Calu3 (cell line): ENCODE data around the gene NEK6. TPM values are rescaled to one million over a fixed set of nuclear protein-coding genes. Genes with fewer than 3 reads are reported as not detected.

Source experiments
- BruUV-seq: library from RNA; stranded (reverse); fragments of 400-500 nt; replicated peaks from 2 replicates; lab custom pipeline; 2021; lab: Mats Ljungman, UMichigan
- CTCF ChIA-PET: fragments of 300-600 bp; sonication (Branson Sonifier 250); formaldehyde crosslinking; loops from one replicate; lab custom pipeline; 2022; ENCODE audit warnings: antibody characterized with exemption; lab: Charles Lee
- DNase-seq: peaks from one replicate; pipeline ENCODE4 v3.0.0; 2022
- H3K27ac Mint-ChIP-seq: one replicate; pipeline ENCODE4 v1.8.0; 2022; ENCODE audit warnings: mixed read lengths; ENCODE audit not compliant: unreplicated experiment
- H3K27me3 Mint-ChIP-seq: one replicate; pipeline ENCODE4 v1.8.0; 2022; ENCODE audit warnings: mixed read lengths; ENCODE audit not compliant: unreplicated experiment
- H3K36me3 Mint-ChIP-seq: one replicate; pipeline ENCODE4 v1.8.0; 2022; ENCODE audit warnings: mild to moderate bottlenecking, moderate library complexity, mixed read lengths; ENCODE audit not compliant: insufficient read depth, unreplicated experiment
- H3K4me1 Mint-ChIP-seq: one replicate; pipeline ENCODE4 v1.8.0; 2022; ENCODE audit warnings: mild to moderate bottlenecking, low read depth, mixed read lengths; ENCODE audit not compliant: unreplicated experiment
- H3K4me3 Mint-ChIP-seq: one replicate; pipeline ENCODE4 v1.8.0; 2022; ENCODE audit warnings: mild to moderate bottlenecking, low read depth, moderate library complexity, mixed read lengths; ENCODE audit not compliant: unreplicated experiment
- H3K9me3 Mint-ChIP-seq: one replicate; pipeline ENCODE4 v1.8.0; 2022; ENCODE audit warnings: low read depth, mixed read lengths; ENCODE audit not compliant: unreplicated experiment
- CTCF ChIP-seq: fragments of 200-600 bp; IDR thresholded peaks from one replicate; pipeline ENCODE4 v1.8.0; 2022; ENCODE audit warnings: antibody characterized with exemption; ENCODE audit not compliant: unreplicated experiment
- intact Hi-C: fragments of 100-400 bp; cut with micrococcal nuclease; formaldehyde crosslinking; loops from one replicate; pipeline ENCODE4 v1.10.0; 2022; ENCODE audit not compliant: unreplicated experiment
- total RNA-seq: library from RNA; stranded (reverse); gene quantifications from 2 replicates; pipeline ENCODE4 v1.2.3, GENCODE V29; 2022

NEK6 gene
- total RNA-seq, 1 experiment from 2014 or later, result 43.0 TPM

GRCh38 chr9:124321935-124322334 is 64.2 kb downstream of the NEK6 start:
- Mint-ChIP-seq H3K9me3 (no peaks in the 10 kb centered on the region), H3K27ac (no peak overlapping the region), H3K4me1 (no peaks in the 10 kb centered on the region), H3K27me3 (no peaks in the 10 kb centered on the region), H3K36me3 (peaks cover 11% of the 10 kb centered on the region), H3K4me3 (no peak overlapping the region)
- CTCF ChIA-PET, result interaction anchor here (0.6 kb wide), 1 partner anchor 44 kb away, joined by 3 read pairs; no protein-coding TSS in a partner anchor
- TF ChIP-seq CTCF, result no peak
- no peak for DNase-seq
- no TSS peak for BruUV-seq
- intact Hi-C loops, result loop anchor here (5.0 kb wide), 1 partner anchor 195 kb away; no protein-coding TSS in a partner anchor

GRCh38 chr9:124322618-124323432 is 65.1 kb downstream of the NEK6 start:
- Mint-ChIP-seq H3K4me1 (no peaks in the 10 kb centered on the region), H3K9me3 (no peaks in the 10 kb centered on the region), H3K27ac (no peak overlapping the region), H3K27me3 (no peaks in the 10 kb centered on the region), H3K36me3 (peaks cover 12% of the 10 kb centered on the region), H3K4me3 (no peak overlapping the region)
- CTCF ChIA-PET, result no interaction called here
- BruUV-seq, result no TSS peak
- TF ChIP-seq CTCF, result no peak
- no peak for DNase-seq
- intact Hi-C loops, result loop anchor here (5.0 kb wide), 1 partner anchor 196 kb away; no protein-coding TSS in a partner anchor

GRCh38 chr9:124323904-124324303 is 66.2 kb downstream of the NEK6 start:
- no TSS peak for BruUV-seq
- DNase-seq, result no peak
- TF ChIP-seq CTCF, result no peak
- intact Hi-C loops, result loop anchor here (5.0 kb wide), 1 partner anchor 197 kb away; no protein-coding TSS in a partner anchor
- CTCF ChIA-PET, result no interaction called here
- Mint-ChIP-seq H3K27ac (no peak overlapping the region), H3K4me1 (no peaks in the 10 kb centered on the region), H3K27me3 (no peaks in the 10 kb centered on the region), H3K36me3 (peaks cover 12% of the 10 kb centered on the region), H3K4me3 (no peak overlapping the region), H3K9me3 (no peaks in the 10 kb centered on the region)

- CTCF ChIA-PET, result interaction anchor here (0.6 to 1.0 kb wide), 3 partner anchors 16 to 782 kb away, joined by 3 to 5 read pairs (median 4); no protein-coding TSS in a partner anchor
- intact Hi-C loops, result no loop called here
- no peak for DNase-seq
These were observed 68.1 kb downstream of the NEK6 start for GRCh38 chr9:124325816-124326215.

More at GRCh38 chr9:124325816-124326215, 68.1 kb downstream of the NEK6 start:
- peaks cover 19% of the 10 kb centered on the region for H3K36me3 Mint-ChIP-seq
- H3K9me3 Mint-ChIP-seq, result no peaks in the 10 kb centered on the region
- BruUV-seq, result no TSS peak
- H3K27me3 Mint-ChIP-seq, result no peaks in the 10 kb centered on the region
- TF ChIP-seq CTCF, result no peak
- H3K4me1 Mint-ChIP-seq, result no peaks in the 10 kb centered on the region
- no peak overlapping the region for H3K4me3 Mint-ChIP-seq
- H3K27ac Mint-ChIP-seq, result no peak overlapping the region
